Thoracic aorta (tissue), 2 donors: ENCODE results near the gene ECHDC3. TPM values are rescaled to one million over a fixed set of nuclear protein-coding genes. Genes with fewer than 3 reads are reported as not detected.

Experiments used
- ATAC-seq: fragments of 150-250 bp; one replicate; pipeline ENCODE4 v1.8.0; 2017; ENCODE audit warnings: low read depth; ENCODE audit not compliant: insufficient number of reproducible peaks, low FRiP score
- DNase-seq: peaks from one replicate; pipeline ENCODE4 v3.0.0-alpha.2; 2020; ENCODE audit warnings: low spot score
- H3K27ac ChIP-seq, 2 donors: fragments of 200-600 bp; sonication (generic); 1 replicate in 1 of 2; 2 replicates in 1 of 2; pipeline ENCODE4 v1.5.1; 2016; ENCODE audit warnings: mild to moderate bottlenecking in 2 of 2, moderate library complexity in 2 of 2
- H3K27me3 ChIP-seq: fragments of 200-600 bp; sonication (generic); replicated peaks from 2 replicates; pipeline ENCODE4 v1.6.0; 2016; ENCODE audit warnings: mild to moderate bottlenecking; ENCODE audit not compliant: insufficient read depth
- H3K36me3 ChIP-seq: fragments of 200-600 bp; sonication (generic); one replicate; pipeline ENCODE4 v1.5.1; 2016
- H3K4me1 ChIP-seq, 2 donors: fragments of 200-600 bp; sonication (generic); 1 replicate in 1 of 2; 2 replicates in 1 of 2; pipeline versions ENCODE4 v1.5.1 to v1.6.0; 2016; ENCODE audit warnings: low read depth in 2 of 2, mild to moderate bottlenecking in 1 of 2; ENCODE audit not compliant: control insufficient read depth in 1 of 2
- H3K4me3 ChIP-seq: fragments of 200-600 bp; sonication (generic); 2 replicates; pipeline ENCODE4 v1.5.1; 2016; ENCODE audit warnings: mild to moderate bottlenecking
- H3K9me3 ChIP-seq: fragments of 200-600 bp; sonication (generic); 2 replicates; pipeline ENCODE4 v1.5.1; 2016
- total RNA-seq, 2 donors: library from RNA; depleted of rRNA; stranded (reverse); fragments of >200 nt; gene quantifications; one replicate each; pipeline versions ENCODE4 v1.1.0 to v1.2.3, GENCODE V29; 2016
- TF ChIP-seq, protein P1 (sequence below): fragments of 200-600 bp; sonication (generic); IDR thresholded peaks from one replicate; pipeline ENCODE4 v1.5.1; 2019; ENCODE audit warnings: antibody characterized with exemption

Gene ECHDC3
- total RNA-seq, 2 donors from 2014 or later, result 12.2 to 21.2 TPM

DNA sequence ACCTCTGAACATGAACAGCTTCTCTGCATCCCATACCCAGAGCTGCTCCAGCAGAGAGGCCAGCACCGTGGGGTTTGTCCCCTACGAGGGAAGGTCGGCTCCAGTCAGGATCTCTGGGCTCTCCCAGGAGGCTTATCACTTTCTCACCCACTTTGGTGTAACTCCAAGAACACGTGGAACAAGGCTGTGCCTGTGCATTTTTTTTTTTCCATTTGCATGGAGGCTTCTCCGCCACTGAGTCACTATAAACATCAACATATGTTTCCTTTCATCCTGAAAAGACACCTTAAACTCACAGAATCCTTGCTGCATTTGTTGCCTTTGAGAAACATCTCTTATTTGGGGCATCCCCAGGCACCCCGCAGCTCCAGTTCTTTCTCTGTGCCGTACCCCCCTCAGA, 29.4 kb upstream of the ECHDC3 start:
- no peaks in the 10 kb centered on the region for H3K9me3 ChIP-seq
- H3K4me1 ChIP-seq, result no peaks in the 10 kb centered on the region
- DNase-seq (no peak), ATAC-seq (no peak)
- no peaks in the 10 kb centered on the region for H3K36me3 ChIP-seq
- no peaks in the 10 kb centered on the region for H3K27me3 ChIP-seq
- TF ChIP-seq, protein P1, sequence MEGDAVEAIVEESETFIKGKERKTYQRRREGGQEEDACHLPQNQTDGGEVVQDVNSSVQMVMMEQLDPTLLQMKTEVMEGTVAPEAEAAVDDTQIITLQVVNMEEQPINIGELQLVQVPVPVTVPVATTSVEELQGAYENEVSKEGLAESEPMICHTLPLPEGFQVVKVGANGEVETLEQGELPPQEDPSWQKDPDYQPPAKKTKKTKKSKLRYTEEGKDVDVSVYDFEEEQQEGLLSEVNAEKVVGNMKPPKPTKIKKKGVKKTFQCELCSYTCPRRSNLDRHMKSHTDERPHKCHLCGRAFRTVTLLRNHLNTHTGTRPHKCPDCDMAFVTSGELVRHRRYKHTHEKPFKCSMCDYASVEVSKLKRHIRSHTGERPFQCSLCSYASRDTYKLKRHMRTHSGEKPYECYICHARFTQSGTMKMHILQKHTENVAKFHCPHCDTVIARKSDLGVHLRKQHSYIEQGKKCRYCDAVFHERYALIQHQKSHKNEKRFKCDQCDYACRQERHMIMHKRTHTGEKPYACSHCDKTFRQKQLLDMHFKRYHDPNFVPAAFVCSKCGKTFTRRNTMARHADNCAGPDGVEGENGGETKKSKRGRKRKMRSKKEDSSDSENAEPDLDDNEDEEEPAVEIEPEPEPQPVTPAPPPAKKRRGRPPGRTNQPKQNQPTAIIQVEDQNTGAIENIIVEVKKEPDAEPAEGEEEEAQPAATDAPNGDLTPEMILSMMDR, result no peak
- H3K27ac ChIP-seq, result no peak overlapping the region
- no peak overlapping the region for H3K4me3 ChIP-seq

- DNase-seq (no peak), ATAC-seq (no peak)
- Histone ChIP-seq H3K27me3 (no peaks in the 10 kb centered on the region), H3K36me3 (no peaks in the 10 kb centered on the region), H3K9me3 (no peaks in the 10 kb centered on the region), H3K4me3 (no peak overlapping the region), H3K27ac (no peak overlapping the region), H3K4me1 (no peaks in the 10 kb centered on the region)
- TF ChIP-seq, protein P1, result no peak
These were observed 28.9 kb upstream of the ECHDC3 start for GRCh38 chr10:11713186-11713743.

DNA sequence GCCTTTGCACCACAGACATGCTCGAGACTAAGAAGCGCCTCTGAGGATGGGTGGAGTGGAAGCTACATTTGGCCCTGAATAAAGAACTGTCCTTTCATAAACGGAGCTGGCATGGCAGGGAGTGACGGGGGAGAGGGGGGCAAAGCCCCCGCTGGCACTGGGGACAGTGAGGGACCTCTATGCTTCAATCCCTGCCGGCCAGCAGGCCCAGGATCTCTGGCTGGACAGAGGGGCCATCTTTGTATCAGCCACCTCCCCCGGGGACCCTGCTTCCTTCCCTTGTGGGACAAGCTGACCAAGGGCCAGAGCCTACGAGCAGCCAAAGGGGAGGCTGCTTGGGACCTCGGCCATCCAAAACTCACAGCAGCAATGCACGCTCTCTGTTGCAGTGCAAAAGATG, 28.2 kb upstream of the ECHDC3 start:
- H3K4me3 ChIP-seq, result no peak overlapping the region
- no peaks in the 10 kb centered on the region for H3K4me1 ChIP-seq
- no peak for DNase-seq
- H3K36me3 ChIP-seq, result no peaks in the 10 kb centered on the region
- no peaks in the 10 kb centered on the region for H3K9me3 ChIP-seq
- no peak overlapping the region for H3K27ac ChIP-seq
- no peaks in the 10 kb centered on the region for H3K27me3 ChIP-seq
- TF ChIP-seq, protein P1, result no peak
- ATAC-seq, result no peak

- TF ChIP-seq, protein P1, result no peak
- no peaks in the 10 kb centered on the region for H3K9me3 ChIP-seq
- H3K4me3 ChIP-seq, result no peak overlapping the region
- no peaks in the 10 kb centered on the region for H3K27me3 ChIP-seq
- H3K27ac ChIP-seq, result no peak overlapping the region
- H3K36me3 ChIP-seq, result no peaks in the 10 kb centered on the region
- no peak for DNase-seq
- no peaks in the 10 kb centered on the region for H3K4me1 ChIP-seq
- ATAC-seq, result no peak
These were observed 27.3 kb upstream of the ECHDC3 start for GRCh38 chr10:11714750-11715365.

- no peak for ATAC-seq
- TF ChIP-seq, protein P1, result no peak
- no peak overlapping the region for H3K27ac ChIP-seq
These were observed 26.2 kb upstream of the ECHDC3 start for GRCh38 chr10:11715815-11716494.

More at GRCh38 chr10:11715815-11716494, 26.2 kb upstream of the ECHDC3 start:
- Histone ChIP-seq H3K4me3 (no peak overlapping the region), H3K27me3 (no peaks in the 10 kb centered on the region), H3K4me1 (no peaks in the 10 kb centered on the region), H3K36me3 (no peaks in the 10 kb centered on the region), H3K9me3 (no peaks in the 10 kb centered on the region)
- DNase-seq, result no peak
